GM12874 (cell line): ENCODE measurements around the gene NEIL3.

ENCODE experiments used
- TF ChIP-seq, protein P1 (sequence below): IDR thresholded peaks from 2 replicates; pipeline ENCODE4 v1.5.1; 2011; ENCODE audit warnings: low read depth, mild to moderate bottlenecking, control low read depth, low read length, moderate library complexity; ENCODE audit not compliant: insufficient read depth

Gene NEIL3

DNA sequence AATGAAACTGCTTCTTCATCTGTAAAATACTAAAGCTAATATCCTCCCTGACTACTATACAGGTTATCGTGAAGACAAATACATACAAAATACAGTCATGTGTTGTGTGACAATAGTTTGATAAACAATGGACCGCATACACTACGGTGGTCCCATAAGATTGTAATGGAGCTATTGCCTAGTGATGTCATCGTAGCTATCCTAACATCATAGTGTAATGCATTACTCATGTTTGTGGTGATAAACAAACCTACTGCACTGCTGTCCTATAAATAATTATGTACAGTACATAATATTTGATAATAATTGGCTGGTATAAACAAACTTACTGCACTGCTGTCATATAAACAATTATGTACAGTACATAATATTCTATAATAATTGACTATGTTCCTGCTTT is 5.6 kb upstream of the NEIL3 start:
- TF ChIP-seq, protein P1, sequence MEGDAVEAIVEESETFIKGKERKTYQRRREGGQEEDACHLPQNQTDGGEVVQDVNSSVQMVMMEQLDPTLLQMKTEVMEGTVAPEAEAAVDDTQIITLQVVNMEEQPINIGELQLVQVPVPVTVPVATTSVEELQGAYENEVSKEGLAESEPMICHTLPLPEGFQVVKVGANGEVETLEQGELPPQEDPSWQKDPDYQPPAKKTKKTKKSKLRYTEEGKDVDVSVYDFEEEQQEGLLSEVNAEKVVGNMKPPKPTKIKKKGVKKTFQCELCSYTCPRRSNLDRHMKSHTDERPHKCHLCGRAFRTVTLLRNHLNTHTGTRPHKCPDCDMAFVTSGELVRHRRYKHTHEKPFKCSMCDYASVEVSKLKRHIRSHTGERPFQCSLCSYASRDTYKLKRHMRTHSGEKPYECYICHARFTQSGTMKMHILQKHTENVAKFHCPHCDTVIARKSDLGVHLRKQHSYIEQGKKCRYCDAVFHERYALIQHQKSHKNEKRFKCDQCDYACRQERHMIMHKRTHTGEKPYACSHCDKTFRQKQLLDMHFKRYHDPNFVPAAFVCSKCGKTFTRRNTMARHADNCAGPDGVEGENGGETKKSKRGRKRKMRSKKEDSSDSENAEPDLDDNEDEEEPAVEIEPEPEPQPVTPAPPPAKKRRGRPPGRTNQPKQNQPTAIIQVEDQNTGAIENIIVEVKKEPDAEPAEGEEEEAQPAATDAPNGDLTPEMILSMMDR = no peak

DNA sequence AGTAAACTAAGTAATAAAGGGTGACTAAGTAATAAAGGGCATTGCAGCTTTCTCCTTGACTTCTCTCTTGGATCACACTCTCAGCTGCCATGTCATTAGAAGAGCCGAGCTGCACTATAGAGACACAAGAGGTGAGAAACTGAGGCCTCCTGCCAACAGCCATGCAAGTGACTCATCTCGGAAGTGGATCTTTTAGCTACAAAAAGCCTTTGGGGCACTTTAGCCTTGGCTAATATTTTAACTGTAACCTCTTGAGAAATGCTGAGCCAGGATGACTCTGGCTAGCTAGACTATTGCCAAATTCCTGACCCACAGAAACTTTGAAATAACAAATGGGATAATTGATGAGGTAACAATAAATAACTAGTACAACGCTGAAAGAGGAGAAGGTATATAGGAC is 1.5 kb upstream of the NEIL3 start:
- TF ChIP-seq, protein P1 = no peak

DNA sequence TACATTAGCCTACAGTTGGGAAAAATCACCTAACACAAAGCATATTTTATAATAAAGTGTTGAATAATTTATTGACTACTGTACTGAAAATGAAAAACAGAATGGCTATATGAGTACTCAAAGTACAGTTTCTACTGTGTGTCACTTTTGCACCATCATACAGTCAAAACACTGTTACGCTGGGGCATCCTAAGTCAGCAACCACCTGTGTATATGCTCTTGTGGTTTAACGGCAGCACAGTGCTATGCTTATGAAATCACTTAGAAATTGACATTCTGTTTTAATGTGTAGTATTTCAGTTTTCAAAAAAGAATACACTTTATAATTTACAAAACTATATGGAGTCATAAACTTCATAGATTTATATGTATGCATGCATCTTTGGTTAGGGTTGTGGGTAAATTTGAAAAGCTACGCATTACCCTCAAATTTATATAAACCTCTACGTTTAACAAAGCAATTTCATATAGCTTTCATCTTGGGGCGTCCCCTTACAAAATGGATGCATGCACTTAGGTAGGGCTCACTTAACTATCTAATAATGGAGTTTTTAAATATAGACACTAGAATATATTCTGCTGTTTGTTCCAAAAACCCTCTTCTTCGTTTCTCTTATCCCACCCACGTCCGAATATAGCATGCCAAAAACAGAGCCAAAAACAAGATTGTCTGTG is 690 bp upstream of the NEIL3 start:
- TF ChIP-seq, protein P1 = no peak

DNA sequence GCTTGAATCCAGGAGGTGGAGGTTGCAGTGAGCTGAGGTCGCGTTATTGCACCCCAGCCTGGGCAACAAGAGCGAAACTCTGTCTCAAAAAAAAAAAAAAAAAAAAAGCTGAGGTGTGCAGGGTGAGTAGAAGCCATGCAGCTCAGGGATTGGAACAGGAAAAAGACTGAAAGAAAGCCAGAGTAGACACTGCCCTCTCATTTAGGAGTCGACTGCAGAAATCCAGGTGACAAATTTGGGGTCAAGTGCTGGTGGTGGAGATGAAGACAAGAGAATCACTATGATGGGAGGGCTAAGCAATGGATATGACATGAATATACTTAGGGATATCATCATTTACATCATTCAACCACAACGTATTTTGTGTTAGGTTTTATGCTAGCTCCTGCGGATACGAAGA is 1.9 kb downstream of the NEIL3 start:
- TF ChIP-seq, protein P1 = no peak

DNA sequence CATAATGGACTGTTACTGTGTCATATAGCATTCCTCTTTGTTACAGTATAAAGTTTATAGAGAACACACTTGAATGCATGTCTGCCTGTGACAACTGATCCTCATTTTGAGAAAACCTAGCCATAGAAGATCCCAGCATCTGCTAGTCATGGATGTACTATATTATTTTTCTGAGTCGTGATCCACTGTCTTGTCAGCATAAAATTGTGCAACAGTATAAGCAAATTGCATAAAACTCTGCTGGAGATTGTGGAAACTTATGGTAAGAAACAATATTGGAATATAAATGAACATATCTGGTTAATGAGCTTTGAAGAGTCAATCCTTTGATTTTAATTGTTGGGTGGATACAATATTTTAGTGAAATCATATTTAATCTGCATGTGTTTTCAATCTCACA is 3.6 kb downstream of the NEIL3 start:
- TF ChIP-seq, protein P1 = no peak

DNA sequence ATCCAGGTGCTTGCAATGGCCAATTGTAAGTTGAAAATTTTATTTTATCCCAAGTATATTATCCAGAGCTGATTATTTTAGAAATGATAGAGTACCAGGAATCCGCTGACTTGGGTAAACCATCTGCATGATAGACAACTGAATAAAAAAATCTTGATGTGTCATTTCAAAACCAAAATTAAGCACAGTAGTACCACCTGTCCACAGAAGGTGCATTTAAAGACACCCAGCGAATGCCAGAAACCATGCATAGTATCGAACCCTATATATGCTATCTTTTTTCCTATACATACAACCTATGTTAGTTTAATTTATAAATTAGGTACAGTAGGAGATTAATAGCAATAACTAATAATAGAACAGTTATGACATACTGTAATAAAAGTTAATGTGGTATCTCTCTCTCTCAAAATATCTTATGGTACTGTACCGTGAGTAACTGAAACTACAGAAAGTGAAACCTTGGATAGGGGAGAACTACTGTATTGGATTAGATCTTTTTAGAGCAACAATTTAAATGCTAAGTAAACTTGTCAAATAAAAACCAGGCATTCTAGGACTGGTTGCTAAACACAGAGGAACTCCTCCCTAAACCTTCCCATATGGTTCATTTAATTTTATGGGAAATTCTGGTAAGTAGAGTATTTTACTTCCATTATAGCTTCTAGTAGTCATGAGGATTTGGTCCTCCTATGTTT is 6.2 kb downstream of the NEIL3 start:
- TF ChIP-seq, protein P1 = no peak

DNA sequence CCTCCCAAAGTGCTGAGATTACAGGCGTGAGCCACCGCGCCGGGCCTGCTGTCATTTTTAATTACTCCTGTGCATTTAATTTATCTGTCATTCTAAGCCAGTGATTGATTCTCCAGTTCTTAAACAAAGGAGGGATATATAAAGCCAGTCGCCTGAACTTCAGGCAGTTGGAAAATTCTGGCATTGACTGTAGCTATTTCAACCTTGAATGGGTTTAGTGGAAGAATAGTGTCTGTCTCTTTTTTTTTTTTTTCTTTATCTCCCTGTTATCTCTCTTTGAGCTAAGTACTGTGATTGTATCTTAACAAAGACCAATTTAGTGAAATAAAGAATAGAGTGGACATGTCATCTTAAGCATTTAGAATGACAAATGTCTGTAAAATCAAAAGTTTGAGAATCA is 11.0 kb downstream of the NEIL3 start:
- TF ChIP-seq, protein P1 = no peak
